Activated CD4-positive, alpha-beta T cell treated with anti-CD3 and anti-CD28 coated beads, Interleukin-2, amount 50 U/mL, for 1 hour (primary cell): ENCODE data around the gene TELO2.
"Not testable (repeated sequence)": the region's sequence is repeated elsewhere in the genome, so short reads cannot be mapped to it uniquely, and the experiment has no call there.

Experiments used
- DNase-seq: peaks from one replicate; pipeline ENCODE4 v3.0.0-alpha.2; 2020

The TELO2 gene

GRCh38 chr16:1458336-1458976 lies 34.7 kb upstream of the TELO2 start:
- DNase-seq = no peak

- no peak for DNase-seq
Measured at GRCh38 chr16:1458977-1459341, 34.2 kb upstream of the TELO2 start.

GRCh38 chr16:1459967-1460366 lies 33.2 kb upstream of the TELO2 start:
- no peak for DNase-seq

- DNase-seq = no peak
Measured at GRCh38 chr16:1460602-1461138, 32.5 kb upstream of the TELO2 start.

GRCh38 chr16:1461146-1461545 lies 32.0 kb upstream of the TELO2 start:
- no peak for DNase-seq

GRCh38 chr16:1464196-1464893 lies 28.8 kb upstream of the TELO2 start:
- no peak for DNase-seq

- DNase-seq = no peak
Measured at GRCh38 chr16:1464894-1465566, 28.1 kb upstream of the TELO2 start.

- DNase-seq = no peak
Measured at GRCh38 chr16:1465567-1465915, 27.6 kb upstream of the TELO2 start.

GRCh38 chr16:1466054-1466453 lies 27.1 kb upstream of the TELO2 start:
- no peak for DNase-seq

GRCh38 chr16:1466968-1467521 lies 26.1 kb upstream of the TELO2 start:
- no peak for DNase-seq

GRCh38 chr16:1468426-1468810 lies 24.7 kb upstream of the TELO2 start:
- DNase-seq = no peak

- not testable (repeated sequence) for DNase-seq
Measured at GRCh38 chr16:1469141-1469540, 24.0 kb upstream of the TELO2 start.

GRCh38 chr16:1469693-1470201 lies 23.4 kb upstream of the TELO2 start:
- DNase-seq = no peak

GRCh38 chr16:1470481-1471251 lies 22.5 kb upstream of the TELO2 start:
- DNase-seq = no peak

- no peak for DNase-seq
Measured at GRCh38 chr16:1471569-1472194, 21.5 kb upstream of the TELO2 start.

GRCh38 chr16:1472974-1473373 lies 20.2 kb upstream of the TELO2 start:
- DNase-seq = no peak

GRCh38 chr16:1474082-1474795 lies 18.9 kb upstream of the TELO2 start:
- no peak for DNase-seq

GRCh38 chr16:1474796-1475551 lies 18.2 kb upstream of the TELO2 start, which contains the start of gene CLCN7:
CLCN7 (minus strand) TSS chr16:1475028; CDS start chr16:1474974, 54 bp downstream.
- DNase-seq = peak; percentile 80

- DNase-seq = no peak
Measured at GRCh38 chr16:1475552-1476114, 17.5 kb upstream of the TELO2 start.

- DNase-seq = no peak
Measured at GRCh38 chr16:1477033-1477432, 16.1 kb upstream of the TELO2 start.
